Transverse colon (tissue), 4 donors: ENCODE data around the gene ITPKB.

Experiments
- CTCF ChIP-seq, 5 experiments: fragments of 200-600 bp in 3 of 5; fragments of 450-650 bp in 2 of 5; sonication (generic) in 3 of 5; IDR thresholded peaks; 1 replicate in 2 of 5; 2 replicates in 3 of 5; pipeline ENCODE4 v1.5.1; 2016 to 2017; ENCODE audit warnings: antibody characterized with exemption in 5 of 5, inconsistent platforms in 3 of 5, mild to moderate bottlenecking in 2 of 5, moderate library complexity in 1 of 5
- EP300 ChIP-seq: sonication (generic); formaldehyde crosslinking; IDR thresholded peaks from one replicate; pipeline ENCODE4 v1.6.1; 2017; ENCODE audit warnings: antibody characterized with exemption, low read depth
- POLR2A ChIP-seq: fragments of 450-650 bp; IDR thresholded peaks from one replicate; pipeline ENCODE4 v1.6.1; 2016; ENCODE audit warnings: antibody characterized with exemption, mild to moderate bottlenecking, moderate library complexity
- POLR2AphosphoS5 ChIP-seq, 3 donors: sonication (generic); formaldehyde crosslinking; IDR thresholded peaks; one replicate each; pipeline ENCODE4 v1.6.1; 2016; ENCODE audit warnings: antibody characterized with exemption in 3 of 3

DNA sequence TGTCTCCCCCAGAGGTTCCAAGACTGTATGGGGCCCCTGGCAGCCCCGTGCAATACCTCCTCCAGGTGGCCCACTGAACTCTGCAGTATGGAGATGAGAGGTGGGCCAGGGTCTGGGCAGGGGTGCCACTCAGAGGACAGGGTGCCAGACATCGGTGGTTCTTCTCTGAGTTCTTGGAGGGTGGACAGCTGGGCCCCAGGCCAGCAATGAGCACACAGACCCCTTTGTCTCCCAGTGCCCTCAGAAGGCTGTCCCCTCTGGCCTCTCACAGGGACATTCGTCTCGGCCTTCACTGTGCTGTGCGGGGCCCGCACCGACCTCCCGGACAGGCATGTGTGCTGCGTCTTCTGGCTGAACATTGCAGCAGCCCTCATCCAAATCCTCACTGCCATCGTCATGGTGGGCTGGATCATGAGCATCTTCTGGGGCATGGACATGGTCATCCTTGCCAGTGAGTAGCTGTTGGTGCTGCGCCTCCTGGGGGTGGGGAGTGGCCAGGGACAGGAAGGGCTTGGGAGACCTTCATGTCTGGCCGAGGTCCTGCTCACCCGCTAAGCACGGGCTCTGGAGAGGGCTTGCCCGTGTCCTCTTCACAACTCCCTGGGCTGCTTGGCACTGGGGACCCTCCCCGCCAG, 142.4 kb downstream of the ITPKB start:
- TF ChIP-seq CTCF (IDR thresholded peaks at IDR 0.05) (no peak), EP300 (no peak), POLR2A (no peak), POLR2AphosphoS5 (IDR thresholded peaks at IDR 0.05) (no peak)
